H1 (cell line): ENCODE results near the gene EXOC1L. TPM values are rescaled to one million over a fixed set of nuclear protein-coding genes. Genes with fewer than 3 reads are reported as not detected.

Experiments
- CTCF ChIA-PET: fragments of 300-600 bp; sonication (Branson Sonifier 250); formaldehyde crosslinking; loops from one replicate; lab custom pipeline; 2021; ENCODE audit not compliant: partially characterized antibody; lab: Charles Lee
- POLR2A ChIA-PET: fragments of 300-600 bp; sonication (Branson Sonifier 250); formaldehyde crosslinking; loops from one replicate; lab custom pipeline; 2021; ENCODE audit warnings: inconsistent platforms; ENCODE audit not compliant: partially characterized antibody; lab: Charles Lee
- DNase-seq, 2 experiments: peaks; one replicate each; pipeline versions ENCODE4 v3.0.0 to v3.0.0-alpha.2; 2010 to 2022; ENCODE audit warnings: low spot score in 2 of 2, low read depth in 1 of 2, mixed read lengths in 1 of 2
- FAIRE-seq: peaks from 2 replicates; lab custom pipeline; 2011; peaks lifted over from hg19 to GRCh38; lab: Jason Lieb, UNC
- H2AFZ ChIP-seq: 2 replicates; pipeline ENCODE4 v1.8.1; 2012; ENCODE audit warnings: low read length, inconsistent platforms
- H2AK5ac ChIP-seq: 2 replicates; pipeline ENCODE4 v1.6.1; 2013; ENCODE audit warnings: low read depth, low read length
- H2BK120ac ChIP-seq: replicated peaks from 2 replicates; pipeline ENCODE3; 2013; ENCODE audit warnings: low read depth, low read length, inconsistent platforms
- H2BK12ac ChIP-seq: 2 replicates; pipeline ENCODE4 v1.6.1; 2013; ENCODE audit warnings: low read depth, low read length
- H2BK15ac ChIP-seq: 2 replicates; pipeline ENCODE4 v1.6.1; 2013; ENCODE audit warnings: low read length
- H2BK20ac ChIP-seq: 2 replicates; pipeline ENCODE4 v1.6.1; 2013; ENCODE audit warnings: low read length
- H2BK5ac ChIP-seq: 2 replicates; pipeline ENCODE4 v1.6.1; 2013; ENCODE audit warnings: low read depth, low read length
- H3K14ac ChIP-seq: 2 replicates; pipeline ENCODE4 v1.6.1; 2013; ENCODE audit warnings: inconsistent platforms; ENCODE audit not compliant: insufficient read length
- H3K18ac ChIP-seq: 2 replicates; pipeline ENCODE4 v1.6.1; 2013; ENCODE audit warnings: low read length; ENCODE audit errors: extremely low read depth
- H3K23ac ChIP-seq: 2 replicates; pipeline ENCODE4 v1.6.1; 2013; ENCODE audit warnings: inconsistent platforms; ENCODE audit not compliant: insufficient read length
- H3K23me2 ChIP-seq: 2 replicates; pipeline ENCODE4 v1.6.1; 2013; ENCODE audit warnings: low read depth, low read length
- H3K27ac ChIP-seq: 2 replicates; pipeline ENCODE4 v1.6.1; 2011; ENCODE audit warnings: low read depth, low read length, inconsistent platforms
- H3K27me3 ChIP-seq, 4 experiments: replicated peaks in 1 of 4; 1 replicate in 1 of 4; 2 replicates in 3 of 4; pipeline versions ENCODE4 v1.6.1 to v1.8.1; 2011 to 2013; ENCODE audit warnings: low read length in 3 of 4, mild to moderate bottlenecking in 3 of 4, inconsistent platforms in 2 of 4, mixed read lengths in 2 of 4, moderate library complexity in 1 of 4; ENCODE audit not compliant: control insufficient read depth in 3 of 4, insufficient read depth in 3 of 4; ENCODE audit errors: extremely low read depth in 1 of 4
- H3K36me3 ChIP-seq, 4 experiments: 2 replicates each; pipeline versions ENCODE4 v1.6.1 to v1.8.1; 2011 to 2013; ENCODE audit warnings: mild to moderate bottlenecking in 4 of 4, low read length in 3 of 4, moderate library complexity in 2 of 4, control low read depth in 1 of 4, inconsistent platforms in 1 of 4; ENCODE audit not compliant: insufficient read depth in 4 of 4, control insufficient read depth in 2 of 4
- H3K4ac ChIP-seq: replicated peaks from 2 replicates; pipeline ENCODE3; 2013; ENCODE audit warnings: low read length, low read depth, mixed read lengths, inconsistent platforms; ENCODE audit not compliant: insufficient read length
- H3K4me1 ChIP-seq, 4 experiments: replicated peaks in 1 of 4; 1 replicate in 1 of 4; 2 replicates in 3 of 4; pipeline versions ENCODE4 v1.6.1 to v1.8.1; 2011 to 2013; ENCODE audit warnings: low read length in 3 of 4, inconsistent platforms in 2 of 4, mixed read lengths in 1 of 4; ENCODE audit not compliant: insufficient read depth in 4 of 4, control insufficient read depth in 3 of 4
- H3K4me2 ChIP-seq, 2 experiments: 2 replicates each; pipeline versions ENCODE4 v1.6.1 to v1.8.1; 2011 to 2013; ENCODE audit warnings: low read depth in 2 of 2, low read length in 2 of 2, control low read depth in 1 of 2, inconsistent platforms in 1 of 2, mild to moderate bottlenecking in 1 of 2; ENCODE audit not compliant: insufficient read depth in 1 of 2
- H3K4me3 ChIP-seq, 4 experiments: fragments of 200-600, 300-600 bp in 1 of 4; sonication (generic), shearing (Covaris generic), sonication (Bioruptor Twin) in 1 of 4; 2 replicates each; pipeline versions ENCODE4 v1.5.1 to v1.8.1; 2011 to 2016; ENCODE audit warnings: low read length in 4 of 4, low read depth in 3 of 4, control low read depth in 2 of 4, inconsistent platforms in 2 of 4, mild to moderate bottlenecking in 2 of 4, mixed read lengths in 1 of 4, moderate library complexity in 1 of 4; ENCODE audit not compliant: insufficient read depth in 2 of 4; ENCODE audit errors: extremely low read depth in 1 of 4
- H3K56ac ChIP-seq: replicated peaks from 2 replicates; pipeline ENCODE3; 2013; ENCODE audit warnings: low read depth, mild to moderate bottlenecking, mixed read lengths, low read length, inconsistent platforms; ENCODE audit not compliant: insufficient read length
- H3K79me1 ChIP-seq: 2 replicates; pipeline ENCODE4 v1.6.1; 2013; ENCODE audit warnings: low read depth, low read length, control low read depth
- H3K79me2 ChIP-seq, 2 experiments: 2 replicates each; pipeline versions ENCODE4 v1.6.1 to v1.8.1; 2012 to 2013; ENCODE audit warnings: low read length in 2 of 2, mild to moderate bottlenecking in 2 of 2, inconsistent platforms in 1 of 2; ENCODE audit not compliant: insufficient read depth in 2 of 2, control insufficient read depth in 1 of 2
- H3K9ac ChIP-seq, 4 experiments: replicated peaks in 1 of 4; 1 replicate in 1 of 4; 2 replicates in 3 of 4; pipeline versions ENCODE4 v1.6.1 to v1.8.1; 2011 to 2013; ENCODE audit warnings: low read depth in 3 of 4, low read length in 3 of 4, control low read depth in 2 of 4, mild to moderate bottlenecking in 2 of 4, moderate library complexity in 2 of 4, inconsistent platforms in 1 of 4; ENCODE audit errors: extremely low read depth in 1 of 4
- H3K9me3 ChIP-seq, 2 experiments: 2 replicates each; pipeline versions ENCODE4 v1.6.1 to v1.8.1; 2012 to 2013; ENCODE audit warnings: mild to moderate bottlenecking in 2 of 2, moderate library complexity in 2 of 2, control low read depth in 1 of 2, inconsistent platforms in 1 of 2, low read depth in 1 of 2, low read length in 1 of 2, mixed read lengths in 1 of 2; ENCODE audit not compliant: insufficient read depth in 2 of 2
- H4K20me1 ChIP-seq, 2 experiments: replicated peaks in 1 of 2; 2 replicates each; pipeline versions ENCODE3 to v1.8.1; 2011 to 2013; ENCODE audit warnings: inconsistent platforms in 2 of 2, low read length in 2 of 2, mild to moderate bottlenecking in 1 of 2; ENCODE audit not compliant: insufficient read depth in 2 of 2, control insufficient read depth in 1 of 2
- H4K5ac ChIP-seq: 2 replicates; pipeline ENCODE4 v1.6.1; 2013; ENCODE audit warnings: low read length, low read depth, mixed read lengths, inconsistent platforms; ENCODE audit not compliant: insufficient read length
- H4K8ac ChIP-seq: 2 replicates; pipeline ENCODE4 v1.8.0; 2013; ENCODE audit warnings: mild to moderate bottlenecking, moderate library complexity, low read length, inconsistent platforms; ENCODE audit not compliant: insufficient read depth; ENCODE audit errors: extremely low read depth
- H4K91ac ChIP-seq: replicated peaks from 2 replicates; pipeline ENCODE3; 2013; ENCODE audit warnings: low read length, mixed read lengths, inconsistent platforms; ENCODE audit not compliant: insufficient read length
- CHD2 ChIP-seq: IDR thresholded peaks from 2 replicates; pipeline ENCODE4 v1.6.1; 2012; ENCODE audit warnings: low read length, improper control_type of control experiment
- CTCF ChIP-seq, 3 experiments: IDR thresholded peaks; 1 replicate in 2 of 3; 2 replicates in 1 of 3; pipeline versions ENCODE4 v1.5.1 to v1.6.1; 2011; ENCODE audit warnings: low read length in 3 of 3, mild to moderate bottlenecking in 3 of 3, inconsistent platforms in 2 of 3, low read depth in 1 of 3, moderate library complexity in 1 of 3; ENCODE audit not compliant: insufficient read depth in 1 of 3; ENCODE audit errors: control extremely low read depth in 1 of 3
- HDAC2 ChIP-seq, 2 experiments: fragments of 300-600 bp in 1 of 2; sonication (generic) in 1 of 2; IDR thresholded peaks; 2 replicates each; pipeline ENCODE4 v1.6.1; 2011 to 2012; ENCODE audit warnings: low read depth in 2 of 2, low read length in 2 of 2, mild to moderate bottlenecking in 2 of 2, moderate library complexity in 2 of 2, borderline replicate concordance in 1 of 2, inconsistent platforms in 1 of 2
- RAD21 ChIP-seq, 2 experiments: IDR thresholded peaks in 1 of 2; conservative IDR thresholded peaks in 1 of 2; 2 replicates each; pipeline ENCODE4 v1.6.1; 2011; ENCODE audit warnings: low read depth in 2 of 2, low read length in 2 of 2, improper control_type of control experiment in 1 of 2, inconsistent platforms in 1 of 2, mild to moderate bottlenecking in 1 of 2, moderate library complexity in 1 of 2
- WGBS, 2 experiments: shearing (Covaris generic) in 1 of 2; methylation state at CpG; one replicate each; pipeline versions ENCODE4 v1.1.6 to v1.1.7; 2013 to 2015; ENCODE audit warnings: low lambda C conversion rate in 2 of 2, mixed read lengths in 2 of 2, inconsistent platforms in 1 of 2, low coverage in 1 of 2, missing lambda C conversion rate in 1 of 2; ENCODE audit not compliant: insufficient replicate concordance in 2 of 2, insufficient coverage in 1 of 2, insufficient read length in 1 of 2; ENCODE audit errors: extremely low coverage in 1 of 2, missing lambda C conversion rate in 1 of 2; 5-methylcytosine and 5-hydroxymethylcytosine counted together
- polyA plus RNA-seq, 7 experiments: library from polyadenylated mRNA; depleted of rRNA in 3 of 7; stranded (reverse) in 5 of 7; unstranded in 2 of 7; fragments of >200 nt in 5 of 7; fragments of 200-250 nt in 2 of 7; gene quantifications; 1 replicate in 5 of 7; 2 replicates in 1 of 7; 4 replicates in 1 of 7; pipeline versions ENCODE4 v1.2.1 to v1.2.3, GENCODE V29; 2011 to 2013; ENCODE audit warnings: missing spikeins in 2 of 7, mixed read lengths in 2 of 7
- total RNA-seq: library from RNA; stranded (reverse); fragmentation: NEBNext Ultra II Directional; extraction: Animal tissue kit (Norgen Biotek cat#: 25700); gene quantifications from 2 replicates; pipeline ENCODE4 v1.2.1, GENCODE V29; 2021

Gene EXOC1L
- total and polyA plus RNA-seq, 2 of the 8 experiments (the other 6 are each of a cell fraction or from before 2014, with no cell fraction given) = 0.08 TPM; not detected in 1

- Histone ChIP-seq H3K23ac (no peak overlapping the region), H3K9ac (no peak overlapping the region), H3K18ac (no peak overlapping the region), H2BK5ac (no peak overlapping the region), H3K56ac (no peak overlapping the region), H4K91ac (no peak overlapping the region), H2BK120ac (no peak overlapping the region), H3K23me2 (no peaks in the 10 kb centered on the region; the same call in 1 of the 2 replicates), H2BK15ac (no peak overlapping the region), H3K79me1 (no peaks in the 10 kb centered on the region), H4K20me1 (no peaks in the 10 kb centered on the region), H3K27ac (no peak overlapping the region), H3K9me3 (no peaks in the 10 kb centered on the region), H3K4me2 (no peak overlapping the region), H3K36me3 (peaks cover 3 to 34% (median 9%) of the 10 kb centered on the region in 4 experiments; a peak in 4 of 8 replicates), H3K14ac (no peak overlapping the region), H4K5ac (no peak overlapping the region), H2BK20ac (no peak overlapping the region), H2AFZ (no peak overlapping the region), H4K8ac (no peak overlapping the region), H2AK5ac (no peak overlapping the region), H2BK12ac (no peak overlapping the region), H3K79me2 (no peaks in the 10 kb centered on the region), H3K4me3 (no peak overlapping the region), H3K27me3 (no peaks in the 10 kb centered on the region), H3K4ac (no peak overlapping the region), H3K4me1 (no peaks in the 10 kb centered on the region)
- TF ChIP-seq CTCF (IDR thresholded peaks at IDR 0.05; ENCODE audit: control extremely low read depth in 1 of 3, insufficient read depth in 1 of 3, low read depth in 1 of 3, low read length in 3 of 3) = peak in 2 of 3 experiments; percentile 66 to 73; a peak in 3 of 4 replicates
- peak; percentile 82 to 84 for TF ChIP-seq RAD21 (IDR thresholded peaks at IDR 0.05 in 1 of 2, conservative IDR thresholded peaks at IDR 0.05 in 1 of 2; ENCODE audit: low read depth in 2 of 2, low read length in 2 of 2)
- no peak for TF ChIP-seq HDAC2 (IDR thresholded peaks at IDR 0.05; ENCODE audit: borderline replicate concordance in 1 of 2, low read depth in 2 of 2, low read length in 2 of 2)
- no peak for TF ChIP-seq CHD2
- 57% methylated on average over 4 of the region's 4 CpGs; no CpG with 5 or more reads in 1 of the 2 experiments for WGBS, 2 experiments
- DNase-seq (no peak), FAIRE-seq (peak; percentile 28)
- ChIA-PET POLR2A (no interaction called here), CTCF (interaction anchor here (0.6 to 2.5 kb wide), 25 partner anchors 11 to 1089 kb away, joined by 3 to 8 read pairs (median 4); partner anchors contain the start of gene EXOC1L)
Measured at GRCh38 chr4:55866973-55867574, 47.5 kb downstream of the EXOC1L start.
